Tibial nerve (tissue), 4 donors: ENCODE results near the gene TMTC1.

ENCODE experiments used
- CTCF ChIP-seq, 5 experiments: fragments of 200-600 bp in 3 of 5; fragments of 450-650 bp in 2 of 5; sonication (generic) in 3 of 5; IDR thresholded peaks; one replicate each; pipeline ENCODE4 v1.5.1; 2016 to 2019; ENCODE audit warnings: antibody characterized with exemption in 5 of 5, mild to moderate bottlenecking in 3 of 5, moderate library complexity in 2 of 5
- EP300 ChIP-seq, 2 donors: sonication (generic); formaldehyde crosslinking; IDR thresholded peaks; one replicate each; pipeline ENCODE4 v1.6.1; 2017; ENCODE audit warnings: antibody characterized with exemption in 2 of 2, mild to moderate bottlenecking in 1 of 2
- POLR2A ChIP-seq, 2 donors: fragments of 450-650 bp; IDR thresholded peaks; one replicate each; pipeline ENCODE4 v1.6.1; 2017; ENCODE audit warnings: antibody characterized with exemption in 2 of 2, mild to moderate bottlenecking in 2 of 2, moderate library complexity in 2 of 2

GRCh38 chr12:29688914-29689313, 94.8 kb downstream of the TMTC1 start:
- TF ChIP-seq POLR2A (IDR thresholded peaks at IDR 0.05) (no peak), CTCF (IDR thresholded peaks at IDR 0.05) (no peak), EP300 (IDR thresholded peaks at IDR 0.05) (no peak)
